Stomach (tissue), 9 donors: ENCODE measurements around the gene WDR70. TPM values are rescaled to one million over a fixed set of nuclear protein-coding genes. Genes with fewer than 3 reads are reported as not detected.
"Not testable (repeated sequence)": the region's sequence is repeated elsewhere in the genome, so short reads cannot be mapped to it uniquely, and the experiment has no call there.

Source experiments
- DNase-seq, 2 donors: peaks; one replicate each; pipeline versions ENCODE4 v3.0.0 to v3.0.0-alpha.2; 2013 to 2019
- H3K27ac ChIP-seq, 5 donors: fragments of 200-600 bp in 4 of 5; sonication (generic) in 4 of 5; one replicate each; pipeline ENCODE4 v1.5.1; 2013 to 2019; ENCODE audit warnings: mild to moderate bottlenecking in 1 of 5, moderate library complexity in 1 of 5
- H3K27me3 ChIP-seq, 3 donors: fragments of 200-600 bp; sonication (generic); one replicate each; pipeline ENCODE4 v1.5.1; 2017 to 2019; ENCODE audit warnings: mixed run types in 1 of 3
- H3K36me3 ChIP-seq, 4 donors: fragments of 200-600 bp; sonication (generic); 1 replicate in 3 of 4; 2 replicates in 1 of 4; pipeline ENCODE4 v1.5.1; 2016 to 2019
- H3K4me1 ChIP-seq, 4 donors: fragments of 200-600 bp; sonication (generic); one replicate each; pipeline ENCODE4 v1.5.1; 2016 to 2019
- H3K4me3 ChIP-seq, 4 donors: fragments of 200-600 bp; sonication (generic) in 3 of 4; one replicate each; pipeline ENCODE4 v1.5.1; 2016 to 2019; ENCODE audit warnings: mild to moderate bottlenecking in 1 of 4
- H3K9me3 ChIP-seq, 4 donors: fragments of 200-600 bp; sonication (generic); one replicate each; pipeline ENCODE4 v1.5.1; 2016 to 2019
- CTCF ChIP-seq, 7 experiments: fragments of 450-650 bp in 4 of 7; fragments of 200-600 bp in 3 of 7; sonication (generic) in 3 of 7; IDR thresholded peaks; one replicate each; pipeline ENCODE4 v1.5.1; 2016 to 2019; ENCODE audit warnings: antibody characterized with exemption in 7 of 7, control low read depth in 2 of 7, mild to moderate bottlenecking in 1 of 7
- EP300 ChIP-seq: sonication (generic); formaldehyde crosslinking; IDR thresholded peaks from one replicate; pipeline ENCODE4 v1.6.1; 2017; ENCODE audit warnings: antibody characterized with exemption
- POLR2A ChIP-seq, 4 donors: fragments of 450-650 bp; IDR thresholded peaks; one replicate each; pipeline ENCODE4 v1.6.1; 2016; ENCODE audit warnings: antibody characterized with exemption in 4 of 4, control low read depth in 2 of 4, mild to moderate bottlenecking in 1 of 4, moderate library complexity in 1 of 4
- POLR2AphosphoS5 ChIP-seq, 3 donors: sonication (generic); formaldehyde crosslinking; IDR thresholded peaks; one replicate each; pipeline ENCODE4 v1.6.1; 2016; ENCODE audit warnings: antibody characterized with exemption in 3 of 3
- WGBS, 5 donors: extraction: QIAGEN DNeasy Blood & Tissue Kit in 3 of 5; methylation state at CpG; one replicate each; pipeline versions ENCODE4 v1.1.5 to v1.1.7; 2013 to 2018; 5-methylcytosine and 5-hydroxymethylcytosine counted together
- intact Hi-C: fragments of 100-400 bp; cut with DNase I; formaldehyde crosslinking; loops from one replicate; pipeline ENCODE4 v1.15.1; 2023; ENCODE audit warnings: low total_unique reads
- polyA plus RNA-seq, 3 donors: library from polyadenylated mRNA; stranded (reverse); fragments of 200-250 nt; gene quantifications; one replicate each; pipeline ENCODE4 v1.2.3, GENCODE V29; 2013
- total RNA-seq, 5 donors: library from RNA; depleted of rRNA; stranded (reverse); fragments of >200 nt; gene quantifications; one replicate each; pipeline versions ENCODE4 v1.1.0 to v1.2.3, GENCODE V29; 2014 to 2016
- donor health status: healthy with polysubstance abuse.
- donor health status: Bipolar disorder and iron deficiency.
- donor health status: healthy.

The WDR70 gene
- total and polyA plus RNA-seq, 8 donors: 13.0 to 131 (median 35.0) TPM

DNA sequence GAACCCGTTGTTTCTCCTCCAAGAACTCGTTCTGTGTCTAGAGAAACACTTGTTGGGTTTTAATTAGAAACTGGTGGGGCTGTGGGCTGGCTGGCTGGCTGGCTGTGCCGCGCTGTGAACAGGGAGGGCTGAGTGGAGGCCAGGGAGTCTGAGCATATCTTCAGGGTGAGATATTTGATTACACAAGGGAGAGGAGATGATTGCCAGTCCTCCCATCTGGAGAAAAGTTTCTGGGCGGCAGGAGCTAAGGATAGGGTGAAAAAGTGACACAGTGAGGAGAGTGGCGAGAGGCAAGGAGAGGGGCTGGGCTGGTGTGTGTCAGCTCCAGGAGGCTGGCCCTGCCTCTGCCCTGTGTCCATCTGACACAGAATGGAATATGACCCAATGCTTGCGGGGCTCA is 397.7 kb downstream of the WDR70 start:
- peaks cover 0 to 16% (median 9%) of the 10 kb centered on the region in 4 donors for H3K9me3 ChIP-seq
- H3K27ac ChIP-seq: peak overlapping the region in 3 of 5 donors; percentile 53 to 76 (median 71)
- intact Hi-C loops: no loop called here
- DNase-seq: peak in 1 of 2 donors; percentile 57
- H3K36me3 ChIP-seq: no peaks in the 10 kb centered on the region
- no peaks in the 10 kb centered on the region for H3K4me1 ChIP-seq
- H3K27me3 ChIP-seq: no peaks in the 10 kb centered on the region
- no peak overlapping the region for H3K4me3 ChIP-seq
- 61 to 77% (median 72%) methylated on average over 7 of the region's 7 CpGs for WGBS, 5 donors
- TF ChIP-seq POLR2AphosphoS5 (IDR thresholded peaks at IDR 0.05) (peak in 2 of 3 donors; percentile 12 to 61), CTCF (IDR thresholded peaks at IDR 0.05) (no peak)

DNA sequence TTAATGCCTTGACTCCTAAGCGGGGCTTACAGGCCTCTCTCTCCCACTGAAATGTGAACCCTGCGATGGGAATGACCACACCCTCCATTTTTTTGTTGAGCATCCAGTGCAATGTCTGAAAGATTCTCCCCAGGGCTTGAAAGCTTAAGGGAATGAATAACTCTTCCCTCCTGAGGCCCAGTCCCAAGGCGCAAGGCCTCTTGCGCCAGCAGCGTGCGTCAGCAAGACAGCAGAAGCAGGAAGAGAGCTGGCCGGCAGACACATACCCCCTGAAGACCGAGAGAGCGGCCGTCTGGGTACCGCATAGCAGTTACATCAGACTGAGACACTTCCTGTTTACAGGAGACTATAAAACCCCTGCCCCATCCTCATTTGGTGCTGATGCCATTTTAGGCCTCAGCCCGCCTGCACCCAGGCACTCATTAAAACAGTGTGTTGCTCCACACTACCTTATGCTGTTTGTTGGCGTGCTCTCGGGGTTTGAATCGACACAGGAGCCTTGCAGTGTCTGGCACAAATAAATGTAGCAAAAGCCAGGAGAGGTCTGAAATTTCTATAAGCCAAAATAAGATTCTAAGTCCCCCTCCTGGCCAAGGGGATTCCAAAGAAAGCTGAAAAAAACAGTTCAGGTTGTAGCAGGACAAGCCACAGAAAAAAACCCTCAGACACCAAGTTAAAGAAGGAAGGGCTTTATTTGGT is 398.5 kb downstream of the WDR70 start:
- peak; percentile 13 to 34 for DNase-seq
- Histone ChIP-seq H3K27me3 (no peaks in the 10 kb centered on the region), H3K27ac (peak overlapping the region in 4 of 5 donors; percentile 23 to 76 (median 62)), H3K36me3 (no peaks in the 10 kb centered on the region), H3K4me1 (no peaks in the 10 kb centered on the region), H3K4me3 (no peak overlapping the region), H3K9me3 (peaks cover 0 to 16% (median 9%) of the 10 kb centered on the region in 4 donors)
- intact Hi-C loops: no loop called here
- TF ChIP-seq POLR2A (IDR thresholded peaks at IDR 0.05): no peak
- no peak for TF ChIP-seq EP300
- no peak for TF ChIP-seq CTCF (IDR thresholded peaks at IDR 0.05)
- TF ChIP-seq POLR2AphosphoS5 (IDR thresholded peaks at IDR 0.05): no peak
- WGBS, 5 donors: 80 to 88% (median 84%) methylated on average over 15 of the region's 15 CpGs

- H3K36me3 ChIP-seq, DNase-seq, H3K9me3 ChIP-seq, H3K4me3 ChIP-seq, H3K27ac ChIP-seq, H3K4me1 ChIP-seq, H3K27me3 ChIP-seq, intact Hi-C loops: not testable (repeated sequence)
- 84 to 90% (median 87%) methylated on average over 8 of the region's 8 CpGs for whole genome bisulfite sequencing, 5 donors
Observed at GRCh38 chr5:37781409-37781808, 402.3 kb downstream of the WDR70 start.

- intact Hi-C loops: no loop called here
- TF ChIP-seq EP300: no peak
- TF ChIP-seq CTCF (IDR thresholded peaks at IDR 0.05): no peak
- TF ChIP-seq POLR2AphosphoS5 (IDR thresholded peaks at IDR 0.05): no peak
- no peak for TF ChIP-seq POLR2A (IDR thresholded peaks at IDR 0.05)
- WGBS, 5 donors: 47 to 81% (median 55%) methylated on average over 2 of the region's 2 CpGs
- no peak for DNase-seq
- Histone ChIP-seq H3K36me3 (no peaks in the 10 kb centered on the region), H3K27me3 (no peaks in the 10 kb centered on the region), H3K27ac (no peak overlapping the region), H3K9me3 (no peaks in the 10 kb centered on the region), H3K4me1 (no peaks in the 10 kb centered on the region), H3K4me3 (no peak overlapping the region)
Observed at GRCh38 chr5:37786416-37786815, 407.3 kb downstream of the WDR70 start.

GRCh38 chr5:37786862-37787519 is 407.9 kb downstream of the WDR70 start:
- WGBS, 5 donors: 80 to 94% (median 89%) methylated on average over 5 of the region's 5 CpGs
- Histone ChIP-seq H3K27ac (no peak overlapping the region), H3K9me3 (peaks cover 0 to under 1% (median 0%) of the 10 kb centered on the region in 4 donors), H3K27me3 (no peaks in the 10 kb centered on the region), H3K4me3 (no peak overlapping the region), H3K36me3 (no peaks in the 10 kb centered on the region), H3K4me1 (no peaks in the 10 kb centered on the region)
- intact Hi-C loops: no loop called here
- no peak for DNase-seq
- TF ChIP-seq EP300 (no peak), POLR2A (IDR thresholded peaks at IDR 0.05) (no peak), POLR2AphosphoS5 (IDR thresholded peaks at IDR 0.05) (no peak), CTCF (IDR thresholded peaks at IDR 0.05) (no peak)
